GM13976 (cell line): Measurements from ENCODE around the gene ITPA.

Experiments used
- DNase-seq: peaks from one replicate; pipeline ENCODE4 v3.0.0; 2012; ENCODE audit warnings: low spot score
- CTCF ChIP-seq: IDR thresholded peaks from 2 replicates; pipeline ENCODE4 v1.5.1; 2012; ENCODE audit warnings: borderline replicate concordance, mild to moderate bottlenecking; ENCODE audit not compliant: insufficient read depth; ENCODE audit errors: extremely low read depth, missing control alignments, control extremely low read depth
- in situ Hi-C: fragments of 300-500 bp; cut with MboI; formaldehyde crosslinking; loops from one replicate; pipeline ENCODE4 v1.12.0; 2022; ENCODE audit warnings: low sequenced_read_pairs, mixed read lengths, inconsistent platforms; ENCODE audit not compliant: unreplicated experiment

Gene ITPA

GRCh38 chr20:3239867-3240775, 30.8 kb downstream of the ITPA start:
- TF ChIP-seq CTCF: no peak
- in situ Hi-C loops: no loop called here
- DNase-seq: no peak

GRCh38 chr20:3240776-3241363, 31.6 kb downstream of the ITPA start:
- DNase-seq: no peak
- in situ Hi-C loops: no loop called here
- TF ChIP-seq CTCF: no peak

GRCh38 chr20:3242172-3242692, 32.9 kb downstream of the ITPA start:
- no peak for DNase-seq
- in situ Hi-C loops: no loop called here
- TF ChIP-seq CTCF: no peak

GRCh38 chr20:3243718-3244358, 34.5 kb downstream of the ITPA start:
- in situ Hi-C loops: no loop called here
- no peak for TF ChIP-seq CTCF
- no peak for DNase-seq

GRCh38 chr20:3244613-3245012, 35.3 kb downstream of the ITPA start:
- no peak for DNase-seq
- no peak for TF ChIP-seq CTCF
- in situ Hi-C loops: no loop called here

- TF ChIP-seq CTCF: no peak
- in situ Hi-C loops: no loop called here
Measured at GRCh38 chr20:3245156-3245555, 35.9 kb downstream of the ITPA start.

More at GRCh38 chr20:3245156-3245555, 35.9 kb downstream of the ITPA start:
- DNase-seq: no peak
